ENCODE measurements around the gene TSPAN9. TPM values are rescaled to one million over a fixed set of nuclear protein-coding genes. Genes with fewer than 3 reads are reported as not detected.

TSPAN9 gene
- polyA plus RNA-seq, 1 of the 3 experiments (the other 2 are of a cell fraction): 34.9 TPM

DNA sequence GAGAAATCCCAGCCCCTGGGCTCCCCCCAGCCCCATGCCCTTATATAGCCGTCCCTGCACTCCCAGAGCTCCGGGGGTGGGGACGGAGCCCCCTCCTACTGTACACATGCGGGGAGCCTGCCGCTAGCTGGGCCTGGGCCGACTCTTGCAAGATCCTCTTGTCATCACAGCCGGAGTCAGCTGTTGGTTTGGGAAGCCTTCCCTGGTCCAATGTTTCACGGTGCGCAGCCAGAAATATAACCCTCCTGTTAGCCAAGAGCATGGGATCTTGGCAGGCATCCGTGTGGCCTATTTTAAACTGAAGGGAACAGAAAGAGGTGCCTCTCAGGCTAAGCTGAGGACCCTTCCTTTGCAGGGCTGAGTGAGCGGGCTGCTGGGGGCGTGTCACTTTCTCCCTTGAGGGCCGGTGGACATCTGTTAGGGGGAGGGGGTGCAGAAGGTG, 175.3 kb downstream of the TSPAN9 start:
- WGBS (ENCODE audit: low lambda C conversion rate): 84% methylated on average over 8 of the region's 13 CpGs
- Histone ChIP-seq H3K36me3 (replicated peaks in 1 of 2; ENCODE audit: control insufficient read depth in 1 of 2, insufficient read depth in 2 of 2, low read length in 1 of 2) (no peaks in the 10 kb centered on the region), H3K4me2 (no peak overlapping the region), H3K79me2 (ENCODE audit: insufficient read depth) (no peaks in the 10 kb centered on the region), H3K4me1 (ENCODE audit: control insufficient read depth in 1 of 2, insufficient read depth in 2 of 2, low read depth in 1 of 2, low read length in 1 of 2) (peaks cover 0 to 8% of the 10 kb centered on the region in 2 experiments; a peak in 2 of 4 replicates), H3K9me3 (no peaks in the 10 kb centered on the region), H2AFZ (ENCODE audit: low read depth) (no peak overlapping the region), H4K20me1 (ENCODE audit: insufficient read depth) (0 out of 2 replicates have a peak, but pooled peaks cover 3% of the 10 kb centered on the region), H3F3A (replicated peaks; ENCODE audit: insufficient read depth) (no peaks in the 10 kb centered on the region), H3K9ac (no peak overlapping the region), H3K27me3 (ENCODE audit: insufficient read depth) (no peaks in the 10 kb centered on the region), H3K9me2 (no peaks in the 10 kb centered on the region), H3K4me3 (ENCODE audit: low read depth in 2 of 2, low read length in 1 of 2) (no peak overlapping the region), H3K27ac (ENCODE audit: low read depth in 2 of 2, low read length in 1 of 2) (no peak overlapping the region)
- ChIA-PET POLR2A (no interaction called here), CTCF (interaction anchor here (1.1 to 1.6 kb wide), 3 partner anchors 22 to 117 kb away, joined by 3 read pairs; no protein-coding TSS in a partner anchor)
- DNase-seq: no peak
- TF ChIP-seq EZH2phosphoT487 (IDR thresholded peaks at IDR 0.05; ENCODE audit: borderline replicate concordance, low read depth): no peak
- TF ChIP-seq REST (IDR thresholded peaks at IDR 0.05; ENCODE audit: low read depth, low read length): no peak
- no peak for TF ChIP-seq CTCF (IDR thresholded peaks at IDR 0.05)

DNA sequence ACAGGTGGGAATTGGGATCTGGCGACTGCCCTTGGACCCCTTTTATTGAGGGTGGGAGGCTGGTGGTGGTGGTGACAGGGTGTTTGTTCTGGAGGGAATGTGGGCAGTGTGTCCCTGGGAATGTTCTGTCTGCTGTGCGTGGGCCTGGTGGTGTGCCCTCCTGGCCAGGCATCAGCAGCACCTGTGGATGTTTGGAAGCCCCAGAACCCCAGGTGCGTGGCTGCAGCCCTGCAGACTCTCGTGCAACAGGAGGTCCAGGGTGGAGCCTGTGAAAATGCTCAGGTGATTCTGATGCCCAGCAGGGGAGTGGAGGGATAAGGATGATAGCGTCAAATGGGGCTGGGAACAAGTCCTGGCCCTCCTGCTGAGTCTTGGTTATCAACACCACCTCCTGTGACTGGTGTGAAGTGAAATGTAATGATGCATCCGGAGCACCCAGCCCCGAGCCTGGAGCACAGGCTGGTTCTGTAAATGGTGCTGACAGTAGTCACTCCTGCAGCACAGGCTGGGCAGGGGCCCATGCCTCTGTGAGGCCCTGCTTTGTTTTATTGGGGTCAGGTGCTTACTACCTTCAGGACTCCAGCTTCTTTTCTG, 176.6 kb downstream of the TSPAN9 start:
- CTCF ChIA-PET: interaction anchor here (0.8 to 1.6 kb wide), 3 partner anchors 8 to 119 kb away, joined by 3 read pairs; no protein-coding TSS in a partner anchor
- no peak overlapping the region for H3K4me2 ChIP-seq
- TF ChIP-seq RCOR1 (IDR thresholded peaks at IDR 0.05; ENCODE audit: low read length) (no peak), GABPA (IDR thresholded peaks at IDR 0.05; ENCODE audit: low read depth) (no peak), JUND (IDR thresholded peaks at IDR 0.05) (no peak), MEF2A (IDR thresholded peaks at IDR 0.05; ENCODE audit: borderline replicate concordance, low read depth) (no peak), FOXM1 (IDR thresholded peaks at IDR 0.05; ENCODE audit: low read depth) (no peak), FOXJ3 (CRISPR knock-in tag; IDR thresholded peaks at IDR 0.05) (no peak), ZBTB33 (IDR thresholded peaks at IDR 0.05; ENCODE audit: borderline replicate concordance, low read depth) (no peak), GATA2 (CRISPR knock-in tag; IDR thresholded peaks at IDR 0.05) (no peak), CTCF (IDR thresholded peaks at IDR 0.05) (no peak), ELF1 (IDR thresholded peaks at IDR 0.05) (no peak), TCF12 (IDR thresholded peaks at IDR 0.05) (no peak)
- TF ChIP-seq, protein P1, sequence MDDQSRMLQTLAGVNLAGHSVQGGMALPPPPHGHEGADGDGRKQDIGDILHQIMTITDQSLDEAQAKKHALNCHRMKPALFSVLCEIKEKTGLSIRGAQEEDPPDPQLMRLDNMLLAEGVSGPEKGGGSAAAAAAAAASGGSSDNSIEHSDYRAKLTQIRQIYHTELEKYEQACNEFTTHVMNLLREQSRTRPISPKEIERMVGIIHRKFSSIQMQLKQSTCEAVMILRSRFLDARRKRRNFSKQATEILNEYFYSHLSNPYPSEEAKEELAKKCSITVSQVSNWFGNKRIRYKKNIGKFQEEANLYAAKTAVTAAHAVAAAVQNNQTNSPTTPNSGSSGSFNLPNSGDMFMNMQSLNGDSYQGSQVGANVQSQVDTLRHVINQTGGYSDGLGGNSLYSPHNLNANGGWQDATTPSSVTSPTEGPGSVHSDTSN (IDR thresholded peaks at IDR 0.05): no peak

More for the DNA sequence above, 176.6 kb downstream of the TSPAN9 start:
- POLR2A ChIA-PET: no interaction called here
- DNase-seq: no peak
- Histone ChIP-seq H4K20me1 (ENCODE audit: insufficient read depth) (0 out of 2 replicates have a peak, but pooled peaks cover 3% of the 10 kb centered on the region), H3K4me3 (ENCODE audit: low read depth in 2 of 2, low read length in 1 of 2) (no peak overlapping the region), H3K27ac (ENCODE audit: low read depth in 2 of 2, low read length in 1 of 2) (no peak overlapping the region), H3F3A (replicated peaks; ENCODE audit: insufficient read depth) (no peaks in the 10 kb centered on the region), H3K9ac (no peak overlapping the region), H3K9me3 (no peaks in the 10 kb centered on the region), H3K9me2 (no peaks in the 10 kb centered on the region), H3K36me3 (replicated peaks in 1 of 2; ENCODE audit: control insufficient read depth in 1 of 2, insufficient read depth in 2 of 2, low read length in 1 of 2) (no peaks in the 10 kb centered on the region), H2AFZ (ENCODE audit: low read depth) (no peak overlapping the region), H3K27me3 (ENCODE audit: insufficient read depth) (no peaks in the 10 kb centered on the region), H3K4me1 (ENCODE audit: control insufficient read depth in 1 of 2, insufficient read depth in 2 of 2, low read depth in 1 of 2, low read length in 1 of 2) (peaks cover 0 to 3% of the 10 kb centered on the region in 2 experiments; a peak in 2 of 4 replicates), H3K79me2 (ENCODE audit: insufficient read depth) (no peaks in the 10 kb centered on the region)
- WGBS (ENCODE audit: low lambda C conversion rate): 77% methylated on average over 5 of the region's 7 CpGs

Measured in SK-N-SH (cell line).